ENCODE data around the gene CDC42BPA. TPM values are rescaled to one million over a fixed set of nuclear protein-coding genes. Genes with fewer than 3 reads are reported as not detected.

CDC42BPA gene
- total RNA-seq, 1 experiment from 2014 or later = 25.2 TPM

DNA sequence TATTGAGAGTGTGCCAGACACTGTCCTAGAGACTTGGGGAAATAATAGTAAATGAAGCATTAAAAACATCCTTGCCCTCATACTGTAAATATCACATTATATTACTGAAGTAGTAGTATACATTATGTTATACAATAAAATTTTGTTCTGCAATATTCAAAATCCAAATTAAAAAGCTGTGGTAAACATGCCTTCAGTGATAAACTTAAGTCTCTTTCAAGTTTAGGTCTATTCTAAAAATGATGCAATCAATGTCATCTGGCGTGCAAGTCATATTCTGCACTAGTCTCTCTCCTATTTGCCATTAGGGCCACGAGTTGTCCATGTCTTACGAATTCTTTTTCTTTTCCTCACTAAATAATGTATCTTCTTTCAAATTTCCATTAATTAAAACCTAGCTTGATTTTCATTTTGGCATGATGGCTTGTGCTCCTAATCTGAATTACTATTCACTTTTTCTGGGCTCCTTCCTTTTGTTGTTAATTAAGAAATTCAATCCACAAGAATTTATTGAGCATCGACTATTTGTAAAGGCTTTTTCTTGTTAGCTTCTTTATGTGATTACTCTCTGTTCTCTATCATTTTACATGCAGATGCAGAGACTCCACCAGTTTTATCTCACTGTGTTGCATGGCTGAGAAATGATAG, 247.5 kb downstream of the CDC42BPA start (continued):
- TF ChIP-seq PREB (CRISPR knock-in tag; IDR thresholded peaks at IDR 0.05; ENCODE audit: borderline replicate concordance) (no peak), ZNF396 (CRISPR knock-in tag; IDR thresholded peaks at IDR 0.05; ENCODE audit: borderline replicate concordance) (no peak), E2F4 (CRISPR knock-in tag; IDR thresholded peaks at IDR 0.05; ENCODE audit: borderline replicate concordance, low read depth) (no peak), SMAD3 (CRISPR knock-in tag; IDR thresholded peaks at IDR 0.05; ENCODE audit: borderline replicate concordance) (no peak), HMGA2 (CRISPR knock-in tag; IDR thresholded peaks at IDR 0.05) (no peak), SOX15 (CRISPR knock-in tag; IDR thresholded peaks at IDR 0.05) (no peak)
- TF ChIP-seq, protein P1, sequence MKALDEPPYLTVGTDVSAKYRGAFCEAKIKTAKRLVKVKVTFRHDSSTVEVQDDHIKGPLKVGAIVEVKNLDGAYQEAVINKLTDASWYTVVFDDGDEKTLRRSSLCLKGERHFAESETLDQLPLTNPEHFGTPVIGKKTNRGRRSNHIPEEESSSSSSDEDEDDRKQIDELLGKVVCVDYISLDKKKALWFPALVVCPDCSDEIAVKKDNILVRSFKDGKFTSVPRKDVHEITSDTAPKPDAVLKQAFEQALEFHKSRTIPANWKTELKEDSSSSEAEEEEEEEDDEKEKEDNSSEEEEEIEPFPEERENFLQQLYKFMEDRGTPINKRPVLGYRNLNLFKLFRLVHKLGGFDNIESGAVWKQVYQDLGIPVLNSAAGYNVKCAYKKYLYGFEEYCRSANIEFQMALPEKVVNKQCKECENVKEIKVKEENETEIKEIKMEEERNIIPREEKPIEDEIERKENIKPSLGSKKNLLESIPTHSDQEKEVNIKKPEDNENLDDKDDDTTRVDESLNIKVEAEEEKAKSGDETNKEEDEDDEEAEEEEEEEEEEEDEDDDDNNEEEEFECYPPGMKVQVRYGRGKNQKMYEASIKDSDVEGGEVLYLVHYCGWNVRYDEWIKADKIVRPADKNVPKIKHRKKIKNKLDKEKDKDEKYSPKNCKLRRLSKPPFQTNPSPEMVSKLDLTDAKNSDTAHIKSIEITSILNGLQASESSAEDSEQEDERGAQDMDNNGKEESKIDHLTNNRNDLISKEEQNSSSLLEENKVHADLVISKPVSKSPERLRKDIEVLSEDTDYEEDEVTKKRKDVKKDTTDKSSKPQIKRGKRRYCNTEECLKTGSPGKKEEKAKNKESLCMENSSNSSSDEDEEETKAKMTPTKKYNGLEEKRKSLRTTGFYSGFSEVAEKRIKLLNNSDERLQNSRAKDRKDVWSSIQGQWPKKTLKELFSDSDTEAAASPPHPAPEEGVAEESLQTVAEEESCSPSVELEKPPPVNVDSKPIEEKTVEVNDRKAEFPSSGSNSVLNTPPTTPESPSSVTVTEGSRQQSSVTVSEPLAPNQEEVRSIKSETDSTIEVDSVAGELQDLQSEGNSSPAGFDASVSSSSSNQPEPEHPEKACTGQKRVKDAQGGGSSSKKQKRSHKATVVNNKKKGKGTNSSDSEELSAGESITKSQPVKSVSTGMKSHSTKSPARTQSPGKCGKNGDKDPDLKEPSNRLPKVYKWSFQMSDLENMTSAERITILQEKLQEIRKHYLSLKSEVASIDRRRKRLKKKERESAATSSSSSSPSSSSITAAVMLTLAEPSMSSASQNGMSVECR (CRISPR knock-in tag; IDR thresholded peaks at IDR 0.05; ENCODE audit: borderline replicate concordance) = no peak

DNA sequence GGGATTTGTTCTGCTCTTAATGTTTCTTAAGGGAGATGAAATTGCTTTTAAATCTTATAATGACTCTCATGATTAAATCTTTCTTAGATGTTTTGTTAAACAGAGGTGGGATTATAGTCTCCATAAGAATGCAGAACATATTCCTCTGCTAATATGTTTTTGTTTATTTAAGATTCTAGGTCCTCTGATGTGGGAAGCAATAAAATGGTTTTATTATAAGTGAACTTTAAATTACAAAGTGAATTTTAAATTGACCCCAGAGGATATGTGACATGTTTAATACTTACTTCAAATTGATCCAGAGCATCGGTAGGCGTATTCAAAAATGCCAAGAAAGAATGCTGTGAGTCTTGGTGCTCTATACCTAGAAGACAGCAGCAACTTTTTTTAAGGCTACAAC, 248.8 kb downstream of the CDC42BPA start:
- peaks cover 12% of the 10 kb centered on the region for H3K4me1 Mint-ChIP-seq
- ChIA-PET CTCF (no interaction called here), POLR2A (no interaction called here)
- no peaks in the 10 kb centered on the region for H3K36me3 Mint-ChIP-seq
- H3K27me3 Mint-ChIP-seq (ENCODE audit: low read depth) = no peaks in the 10 kb centered on the region
- peaks cover 3% of the 10 kb centered on the region for H3K9me3 Mint-ChIP-seq
- no peak for ATAC-seq
- no peak for DNase-seq (ENCODE audit: low spot score)
- no peak overlapping the region for H3K27ac Mint-ChIP-seq
- TF ChIP-seq, protein P2, sequence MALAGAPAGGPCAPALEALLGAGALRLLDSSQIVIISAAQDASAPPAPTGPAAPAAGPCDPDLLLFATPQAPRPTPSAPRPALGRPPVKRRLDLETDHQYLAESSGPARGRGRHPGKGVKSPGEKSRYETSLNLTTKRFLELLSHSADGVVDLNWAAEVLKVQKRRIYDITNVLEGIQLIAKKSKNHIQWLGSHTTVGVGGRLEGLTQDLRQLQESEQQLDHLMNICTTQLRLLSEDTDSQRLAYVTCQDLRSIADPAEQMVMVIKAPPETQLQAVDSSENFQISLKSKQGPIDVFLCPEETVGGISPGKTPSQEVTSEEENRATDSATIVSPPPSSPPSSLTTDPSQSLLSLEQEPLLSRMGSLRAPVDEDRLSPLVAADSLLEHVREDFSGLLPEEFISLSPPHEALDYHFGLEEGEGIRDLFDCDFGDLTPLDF (CRISPR knock-in tag; IDR thresholded peaks at IDR 0.05) = no peak
- TF ChIP-seq ZNF423 (CRISPR knock-in tag; IDR thresholded peaks at IDR 0.05) (no peak), JAZF1 (CRISPR knock-in tag; IDR thresholded peaks at IDR 0.05) (no peak), RORB (CRISPR knock-in tag; IDR thresholded peaks at IDR 0.05) (no peak), NR2C2 (CRISPR knock-in tag; IDR thresholded peaks at IDR 0.05) (no peak), EMX1 (CRISPR knock-in tag; IDR thresholded peaks at IDR 0.05) (no peak)
- H3K4me3 Mint-ChIP-seq = no peak overlapping the region

DNA sequence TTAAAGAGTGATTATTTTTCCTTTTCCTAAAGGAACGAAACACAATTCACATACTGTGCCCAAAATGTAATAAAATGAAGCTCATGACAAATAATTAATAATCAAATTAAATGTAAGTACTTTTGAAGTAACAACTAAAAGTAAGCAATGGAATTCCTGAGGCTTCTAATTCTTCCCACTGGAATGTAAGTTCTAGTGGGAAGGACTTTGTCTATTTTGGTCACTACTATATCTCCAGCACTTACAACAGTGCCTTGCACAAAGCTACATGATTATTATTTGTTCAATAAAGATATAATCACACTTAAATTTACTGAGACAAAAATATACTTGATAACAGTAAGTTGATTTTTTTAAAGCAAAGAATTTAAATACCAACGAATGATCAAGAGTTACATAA, 249.4 kb downstream of the CDC42BPA start:
- Mint-ChIP-seq H3K4me1 (peaks cover 12% of the 10 kb centered on the region), H3K36me3 (no peaks in the 10 kb centered on the region)
- POLR2A ChIA-PET = no interaction called here

More for the DNA sequence above, 249.4 kb downstream of the CDC42BPA start:
- Mint-ChIP-seq H3K27ac (no peak overlapping the region), H3K4me3 (no peak overlapping the region), H3K9me3 (peaks cover 3% of the 10 kb centered on the region), H3K27me3 (ENCODE audit: low read depth) (no peaks in the 10 kb centered on the region)
- CTCF ChIA-PET = no interaction called here
- DNase-seq (ENCODE audit: low spot score) = no peak
- no peak for ATAC-seq
- TF ChIP-seq, protein P3, sequence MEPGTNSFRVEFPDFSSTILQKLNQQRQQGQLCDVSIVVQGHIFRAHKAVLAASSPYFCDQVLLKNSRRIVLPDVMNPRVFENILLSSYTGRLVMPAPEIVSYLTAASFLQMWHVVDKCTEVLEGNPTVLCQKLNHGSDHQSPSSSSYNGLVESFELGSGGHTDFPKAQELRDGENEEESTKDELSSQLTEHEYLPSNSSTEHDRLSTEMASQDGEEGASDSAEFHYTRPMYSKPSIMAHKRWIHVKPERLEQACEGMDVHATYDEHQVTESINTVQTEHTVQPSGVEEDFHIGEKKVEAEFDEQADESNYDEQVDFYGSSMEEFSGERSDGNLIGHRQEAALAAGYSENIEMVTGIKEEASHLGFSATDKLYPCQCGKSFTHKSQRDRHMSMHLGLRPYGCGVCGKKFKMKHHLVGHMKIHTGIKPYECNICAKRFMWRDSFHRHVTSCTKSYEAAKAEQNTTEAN (CRISPR knock-in tag; IDR thresholded peaks at IDR 0.05) = no peak
- TF ChIP-seq, protein P4, sequence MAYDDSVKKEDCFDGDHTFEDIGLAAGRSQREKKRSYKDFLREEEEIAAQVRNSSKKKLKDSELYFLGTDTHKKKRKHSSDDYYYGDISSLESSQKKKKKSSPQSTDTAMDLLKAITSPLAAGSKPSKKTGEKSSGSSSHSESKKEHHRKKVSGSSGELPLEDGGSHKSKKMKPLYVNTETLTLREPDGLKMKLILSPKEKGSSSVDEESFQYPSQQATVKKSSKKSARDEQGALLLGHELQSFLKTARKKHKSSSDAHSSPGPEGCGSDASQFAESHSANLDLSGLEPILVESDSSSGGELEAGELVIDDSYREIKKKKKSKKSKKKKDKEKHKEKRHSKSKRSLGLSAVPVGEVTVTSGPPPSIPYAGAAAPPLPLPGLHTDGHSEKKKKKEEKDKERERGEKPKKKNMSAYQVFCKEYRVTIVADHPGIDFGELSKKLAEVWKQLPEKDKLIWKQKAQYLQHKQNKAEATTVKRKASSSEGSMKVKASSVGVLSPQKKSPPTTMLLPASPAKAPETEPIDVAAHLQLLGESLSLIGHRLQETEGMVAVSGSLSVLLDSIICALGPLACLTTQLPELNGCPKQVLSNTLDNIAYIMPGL (CRISPR knock-in tag; IDR thresholded peaks at IDR 0.05) = no peak
- TF ChIP-seq, protein P5, sequence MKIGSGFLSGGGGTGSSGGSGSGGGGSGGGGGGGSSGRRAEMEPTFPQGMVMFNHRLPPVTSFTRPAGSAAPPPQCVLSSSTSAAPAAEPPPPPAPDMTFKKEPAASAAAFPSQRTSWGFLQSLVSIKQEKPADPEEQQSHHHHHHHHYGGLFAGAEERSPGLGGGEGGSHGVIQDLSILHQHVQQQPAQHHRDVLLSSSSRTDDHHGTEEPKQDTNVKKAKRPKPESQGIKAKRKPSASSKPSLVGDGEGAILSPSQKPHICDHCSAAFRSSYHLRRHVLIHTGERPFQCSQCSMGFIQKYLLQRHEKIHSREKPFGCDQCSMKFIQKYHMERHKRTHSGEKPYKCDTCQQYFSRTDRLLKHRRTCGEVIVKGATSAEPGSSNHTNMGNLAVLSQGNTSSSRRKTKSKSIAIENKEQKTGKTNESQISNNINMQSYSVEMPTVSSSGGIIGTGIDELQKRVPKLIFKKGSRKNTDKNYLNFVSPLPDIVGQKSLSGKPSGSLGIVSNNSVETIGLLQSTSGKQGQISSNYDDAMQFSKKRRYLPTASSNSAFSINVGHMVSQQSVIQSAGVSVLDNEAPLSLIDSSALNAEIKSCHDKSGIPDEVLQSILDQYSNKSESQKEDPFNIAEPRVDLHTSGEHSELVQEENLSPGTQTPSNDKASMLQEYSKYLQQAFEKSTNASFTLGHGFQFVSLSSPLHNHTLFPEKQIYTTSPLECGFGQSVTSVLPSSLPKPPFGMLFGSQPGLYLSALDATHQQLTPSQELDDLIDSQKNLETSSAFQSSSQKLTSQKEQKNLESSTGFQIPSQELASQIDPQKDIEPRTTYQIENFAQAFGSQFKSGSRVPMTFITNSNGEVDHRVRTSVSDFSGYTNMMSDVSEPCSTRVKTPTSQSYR (CRISPR knock-in tag; IDR thresholded peaks at IDR 0.05) = no peak
- TF ChIP-seq RORB (CRISPR knock-in tag; IDR thresholded peaks at IDR 0.05) = no peak
- no peak for TF ChIP-seq CREB1 (CRISPR knock-in tag; IDR thresholded peaks at IDR 0.05)
- TF ChIP-seq SMAD3 (CRISPR knock-in tag; IDR thresholded peaks at IDR 0.05; ENCODE audit: borderline replicate concordance) = no peak
